Measurements from ENCODE around the gene SLC8A1.

The SLC8A1 gene

DNA sequence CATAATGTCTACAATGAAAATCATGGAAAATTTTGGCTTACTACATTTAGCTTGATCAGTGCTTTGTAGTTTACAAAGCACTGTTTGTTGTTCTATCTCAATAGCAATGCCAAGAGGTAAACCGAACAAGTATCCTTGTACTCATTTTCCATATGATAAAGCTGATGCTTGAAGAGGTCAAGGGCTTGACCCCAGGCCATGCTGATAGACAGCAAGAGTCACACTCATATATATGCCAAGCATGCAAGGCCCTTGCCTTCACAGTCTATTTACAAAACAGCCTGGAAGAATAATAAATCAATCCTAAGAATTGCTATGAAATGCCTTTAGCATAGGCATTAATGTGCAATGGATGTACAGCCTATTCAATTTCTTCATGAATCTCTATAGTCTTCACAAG lies 71.8 kb downstream of the SLC8A1 start:
- no peak for DNase-seq

DNA sequence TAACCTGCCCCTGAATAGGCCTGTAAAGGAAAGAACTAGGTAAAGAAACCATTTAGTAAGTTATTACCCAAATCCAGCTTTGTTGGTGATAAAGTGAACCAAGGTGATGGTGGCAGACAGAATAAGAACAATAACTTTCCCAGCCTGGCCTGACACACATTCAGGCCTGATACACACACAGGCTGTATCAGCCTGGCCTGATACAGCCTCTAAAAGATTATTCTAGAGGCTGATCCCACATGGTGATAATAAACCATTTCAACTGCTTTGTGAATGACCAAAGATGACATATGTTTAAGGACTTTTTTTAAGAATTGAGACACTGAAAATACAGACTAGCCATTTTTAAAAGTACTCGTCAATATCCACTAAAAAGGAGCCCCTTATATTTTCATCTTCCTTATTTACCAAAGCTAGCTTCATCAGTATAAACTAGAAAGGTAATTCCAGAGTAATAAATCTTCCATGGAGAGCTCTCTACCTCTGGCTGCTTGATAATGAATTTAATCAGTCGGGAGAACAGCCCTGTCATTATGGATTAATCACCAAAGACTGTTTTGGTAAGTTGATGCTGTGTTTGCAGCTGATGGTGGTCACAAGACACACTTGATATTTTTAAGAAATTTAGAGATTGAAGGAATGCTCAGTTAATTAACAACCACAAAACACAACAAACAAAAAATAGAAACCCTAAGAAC lies 77.2 kb downstream of the SLC8A1 start:
- no peak for DNase-seq

DNA sequence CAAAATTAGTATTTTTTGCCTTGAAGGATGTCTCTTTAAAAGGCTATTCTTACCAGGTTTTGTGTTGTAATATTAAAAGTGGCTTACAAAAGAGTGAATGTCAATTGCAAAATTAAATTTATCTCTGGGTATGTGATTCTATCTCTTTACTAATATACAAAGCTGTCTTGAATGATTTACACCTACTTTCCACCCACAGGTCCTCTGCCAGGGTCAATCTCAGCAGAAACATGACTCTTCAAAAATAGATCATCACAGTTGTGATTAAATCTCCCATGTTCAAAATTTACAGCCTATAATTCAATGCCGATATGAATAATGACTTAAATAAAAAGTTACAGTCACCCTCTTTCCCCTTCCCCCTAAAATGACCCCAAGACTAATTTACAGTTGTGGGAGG lies 78.8 kb downstream of the SLC8A1 start:
- DNase-seq = no peak

DNA sequence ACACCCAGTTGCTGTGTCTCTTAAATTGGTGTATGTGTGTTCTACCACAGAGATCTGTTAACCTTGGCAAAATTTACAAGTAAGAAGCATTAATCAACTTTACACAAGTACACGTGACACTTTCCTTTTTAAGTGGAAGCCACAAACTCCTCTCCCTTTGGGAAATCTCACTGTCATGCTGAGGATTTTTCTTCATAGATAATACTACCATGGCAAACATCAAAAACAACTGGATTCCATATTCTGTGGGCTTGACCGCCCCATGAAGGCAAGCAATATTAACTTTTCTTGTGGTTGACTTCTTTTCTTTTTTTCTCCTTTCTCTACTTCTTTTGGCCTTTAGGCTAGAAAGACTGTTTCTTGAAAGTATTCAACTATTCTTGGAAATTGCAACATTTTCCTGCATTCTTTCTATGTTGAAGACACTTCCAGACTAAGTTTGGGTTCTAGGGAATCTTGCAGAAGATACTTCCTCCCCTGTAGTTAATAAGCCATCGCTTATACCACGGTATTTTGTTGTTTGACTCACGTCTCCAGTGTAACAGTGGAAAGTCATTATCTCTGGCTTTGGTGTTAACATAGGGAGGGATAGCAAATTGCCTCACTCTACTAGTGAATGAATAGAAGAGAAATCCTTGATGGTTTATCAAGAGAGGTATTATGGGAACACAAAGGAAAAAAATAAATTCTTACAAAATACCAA lies 79.5 kb downstream of the SLC8A1 start:
- DNase-seq = no peak

DNA sequence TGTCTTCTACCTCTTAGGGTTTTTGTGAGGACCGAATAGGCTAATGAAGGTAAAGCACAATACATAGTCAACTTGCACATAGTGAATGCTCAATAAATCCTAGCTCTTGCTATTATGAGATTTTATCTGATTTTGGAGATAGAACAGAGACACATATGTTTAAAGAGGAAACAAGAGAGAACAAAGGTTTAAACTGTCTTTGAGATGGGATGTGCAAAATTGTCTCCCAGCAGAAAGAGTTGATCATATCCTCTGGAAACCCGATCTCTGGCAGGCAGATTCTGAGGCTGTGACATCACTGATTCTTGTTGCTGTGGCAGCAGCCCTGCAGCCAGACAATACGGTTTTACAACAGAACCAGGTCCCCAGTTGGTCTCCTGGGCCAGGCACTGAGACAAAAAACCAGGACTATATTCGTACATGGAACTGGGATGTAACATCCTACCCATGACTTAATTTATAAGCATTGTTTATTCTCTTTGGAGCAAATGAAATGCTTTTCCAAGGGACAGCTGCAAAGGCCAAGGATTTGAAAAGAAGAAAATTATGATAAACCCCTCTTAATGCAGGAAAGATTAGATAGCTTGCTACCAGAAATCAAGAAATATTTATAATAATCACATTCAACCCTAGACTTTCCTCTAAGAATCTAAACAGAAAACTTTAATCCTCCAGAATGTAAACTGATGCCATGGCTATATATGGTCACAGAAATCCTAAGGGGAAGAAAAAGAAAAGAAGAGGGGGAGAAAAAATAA lies 80.2 kb downstream of the SLC8A1 start:
- no peak for DNase-seq

DNA sequence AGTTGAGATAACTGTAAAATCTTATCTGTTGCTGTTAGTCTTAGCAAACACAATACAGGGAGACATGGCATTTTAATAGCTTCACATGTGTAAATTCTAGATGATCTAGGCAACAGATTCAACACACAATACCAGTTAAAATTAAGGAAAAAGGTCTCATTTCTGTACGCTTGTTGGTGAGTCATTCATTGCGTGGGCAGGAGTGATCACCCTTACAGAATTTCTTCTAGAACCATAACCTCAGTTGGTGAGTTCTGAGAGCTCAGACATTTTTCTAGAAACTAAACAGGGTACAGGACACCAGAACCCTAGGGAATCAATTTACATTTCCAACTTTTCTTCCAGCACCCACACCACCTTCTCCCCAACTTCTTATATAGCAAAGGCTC lies 81.9 kb downstream of the SLC8A1 start:
- no peak for DNase-seq

DNA sequence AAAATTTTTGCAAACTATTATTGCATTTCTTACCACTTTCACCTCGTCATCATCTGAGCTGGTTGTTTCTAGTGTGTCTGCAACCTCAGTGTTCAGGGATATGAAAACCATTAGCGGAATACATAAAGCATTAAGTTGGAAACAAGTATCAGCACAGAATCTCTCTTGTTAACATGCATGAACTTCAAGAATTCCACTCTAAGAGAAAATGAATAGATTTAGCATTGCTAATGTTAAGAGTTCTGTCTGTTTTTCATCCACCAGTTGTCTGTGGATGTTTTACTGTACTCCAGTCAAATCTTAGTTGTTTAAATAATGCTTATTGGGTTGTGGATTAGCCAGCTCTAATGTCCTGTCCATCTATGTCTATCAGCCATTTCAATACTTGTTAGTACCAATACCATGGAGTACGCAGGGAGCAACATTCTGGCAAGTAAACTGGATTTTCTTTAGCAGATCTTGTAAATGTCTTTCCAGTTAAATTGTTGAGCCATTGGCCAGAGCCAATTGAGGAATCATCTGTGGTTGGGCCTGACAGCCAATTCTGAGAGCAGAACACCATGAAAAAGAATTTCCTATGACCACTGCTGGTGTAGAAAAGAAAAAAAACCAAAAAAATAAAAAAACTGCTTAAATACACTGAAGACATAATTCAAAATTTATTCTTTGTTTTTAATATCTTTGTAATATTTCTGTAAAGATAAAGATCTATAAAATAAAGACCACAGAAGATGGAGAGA lies 82.5 kb downstream of the SLC8A1 start:
- no peak for DNase-seq

DNA sequence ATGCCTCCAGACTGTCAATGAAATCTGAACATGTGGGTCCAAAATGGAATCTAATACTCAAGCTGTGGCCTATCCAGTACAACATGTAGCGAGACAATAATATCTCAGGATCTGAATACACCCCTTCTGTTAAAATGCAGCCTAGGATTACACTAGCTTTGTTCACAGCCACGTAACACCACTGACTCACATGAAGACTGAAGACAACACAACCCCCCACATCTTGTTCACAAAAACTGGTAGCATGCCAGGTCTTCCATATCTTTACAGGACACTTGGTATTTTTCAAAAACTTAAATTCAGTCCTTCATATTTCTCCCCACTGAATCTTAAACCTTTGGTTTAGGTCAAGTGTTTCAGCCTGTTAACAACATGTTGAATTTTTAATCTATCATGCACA lies 84.2 kb downstream of the SLC8A1 start:
- no peak for DNase-seq

DNA sequence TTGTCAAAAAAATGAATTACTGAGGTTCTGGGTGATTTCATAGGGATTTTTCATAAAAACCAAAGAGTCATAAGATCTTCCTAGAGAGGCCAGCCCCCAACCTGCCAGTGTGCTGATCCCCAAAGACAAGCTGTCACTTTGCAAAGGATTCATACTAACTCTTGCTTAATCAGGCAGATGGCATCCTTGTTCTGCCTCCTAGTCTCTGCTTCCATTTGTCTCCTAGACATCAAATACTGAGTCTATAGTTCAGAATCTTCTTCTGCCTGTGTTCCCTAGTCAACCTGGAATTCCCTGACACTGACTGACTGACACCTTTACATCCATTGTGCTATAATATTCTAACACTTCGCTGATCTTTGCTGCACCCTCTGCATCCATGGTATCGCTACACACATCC lies 84.9 kb downstream of the SLC8A1 start:
- no peak for DNase-seq

DNA sequence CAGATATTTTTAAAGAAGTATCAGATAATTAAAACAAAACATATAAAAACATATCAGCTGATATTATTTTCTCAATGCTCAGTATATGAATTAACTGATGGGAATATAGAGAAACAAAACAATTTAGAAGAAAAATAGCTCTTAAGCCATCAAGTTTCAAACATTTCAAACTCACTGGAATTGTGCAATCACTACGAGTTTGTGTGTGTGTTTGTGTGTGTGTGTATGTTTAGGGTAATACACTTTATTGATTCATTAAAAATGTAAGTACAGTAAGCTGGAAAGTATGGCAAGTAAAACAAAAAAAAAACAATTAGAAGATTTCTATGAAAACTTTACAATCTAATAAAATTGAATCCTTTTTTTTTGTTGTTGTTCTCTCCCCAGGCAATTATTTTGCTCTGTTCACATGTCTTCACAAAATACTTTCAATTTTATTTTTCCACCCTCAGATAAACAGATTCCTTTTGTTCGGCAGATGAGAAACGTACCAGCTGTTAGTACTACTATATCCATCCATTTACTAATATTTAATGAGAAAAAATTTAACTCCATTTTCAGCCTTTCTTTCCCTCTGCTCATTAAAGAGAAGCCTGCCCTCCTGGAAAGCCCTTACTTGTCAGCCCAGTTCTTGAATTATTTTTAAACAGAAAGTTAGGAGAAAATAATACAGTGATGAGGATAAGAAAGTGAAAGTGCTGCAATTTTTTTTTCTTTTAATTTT lies 87.6 kb downstream of the SLC8A1 start:
- no peak for DNase-seq

DNA sequence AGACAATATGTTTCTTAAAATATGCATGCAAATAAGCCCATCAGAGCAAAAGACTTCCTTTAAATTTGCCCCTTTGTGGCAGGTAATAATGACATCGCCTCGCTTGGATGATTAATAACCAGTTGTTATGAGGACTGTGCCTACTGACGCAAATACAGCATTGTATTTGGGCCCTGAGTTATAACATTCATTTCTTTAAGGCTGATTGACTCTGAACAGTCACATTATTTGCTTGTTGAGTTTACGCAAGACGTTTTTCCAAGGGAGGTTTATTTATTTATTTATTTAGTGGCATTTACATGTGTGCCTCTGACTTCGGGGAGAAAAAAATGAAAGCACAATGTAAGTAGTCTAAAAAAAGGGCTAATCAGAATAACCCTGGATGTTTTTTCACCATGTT lies 88.3 kb downstream of the SLC8A1 start:
- DNase-seq = no peak

DNA sequence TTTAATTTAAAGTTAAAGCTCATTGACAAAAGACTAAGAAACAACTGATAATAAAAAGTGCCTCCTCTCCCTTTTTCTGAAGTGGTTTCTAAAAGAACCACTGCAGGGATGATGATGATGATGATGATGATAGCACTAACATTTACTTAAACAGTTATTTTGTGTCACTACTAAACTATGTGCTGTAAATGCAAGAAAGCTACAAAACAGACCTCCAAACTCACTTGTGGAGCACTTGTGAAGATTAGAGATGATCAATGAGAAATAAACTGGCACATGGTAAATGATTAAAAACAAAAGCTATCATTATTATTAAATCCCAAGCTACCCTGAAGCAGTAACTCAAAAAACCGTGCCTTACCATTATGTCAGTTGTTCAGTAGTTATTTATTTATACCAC lies 88.7 kb downstream of the SLC8A1 start:
- DNase-seq = no peak

DNA sequence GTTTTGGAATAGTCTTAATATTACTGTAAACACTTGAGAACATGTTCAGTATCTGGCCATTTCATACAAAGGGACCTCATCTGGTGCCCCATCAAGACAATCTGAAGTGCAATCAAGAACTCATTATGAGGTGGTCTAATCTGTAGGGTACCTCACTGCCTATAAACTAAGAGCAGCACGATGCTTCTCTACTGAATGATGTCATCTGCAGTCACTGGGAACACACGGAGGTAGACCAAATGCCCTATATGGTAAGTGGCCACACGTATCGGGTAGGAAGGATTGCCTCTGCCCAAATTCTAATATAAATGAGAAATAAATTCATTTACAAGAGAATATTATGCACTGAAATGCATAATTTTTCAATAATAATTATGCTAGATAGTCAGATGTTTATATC lies 90.4 kb downstream of the SLC8A1 start:
- DNase-seq = no peak

DNA sequence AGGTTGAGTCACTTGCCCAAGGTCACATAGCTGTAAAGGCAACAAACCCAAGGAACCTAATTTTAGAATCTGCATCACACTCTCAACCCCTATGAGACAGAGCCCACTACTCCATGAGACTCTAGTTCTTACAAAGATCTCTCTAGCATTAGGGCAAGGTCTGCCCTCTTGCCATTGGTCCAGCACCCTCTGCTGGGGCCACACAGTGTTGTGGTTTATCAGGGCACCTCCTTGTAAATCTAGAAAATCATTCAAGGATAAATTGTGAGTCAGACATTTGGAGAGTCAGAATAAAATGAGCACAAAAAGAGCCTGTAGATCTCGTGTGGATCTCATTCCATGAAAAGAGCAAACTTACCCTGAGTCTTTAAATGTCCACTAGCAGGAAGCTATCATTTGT lies 91.2 kb downstream of the SLC8A1 start:
- no peak for DNase-seq

DNA sequence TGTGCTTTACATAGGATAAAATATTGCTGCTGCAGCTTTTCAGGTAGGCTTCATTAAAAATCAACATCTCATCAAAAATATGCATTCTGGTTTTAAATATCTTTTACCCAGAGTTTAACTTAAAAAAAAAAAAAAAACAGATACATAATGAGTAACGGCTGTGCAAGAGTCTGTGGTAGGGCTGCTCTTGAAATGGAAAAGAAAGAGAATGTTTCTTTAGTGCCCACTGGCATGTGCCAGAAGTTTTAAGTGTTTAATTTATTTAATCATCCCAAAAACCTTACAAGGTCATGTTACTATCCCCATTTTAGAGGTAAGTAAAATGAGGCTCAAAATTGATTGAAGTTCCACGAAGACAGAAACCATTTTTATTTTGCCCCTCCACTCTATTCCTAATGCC lies 92.1 kb downstream of the SLC8A1 start:
- DNase-seq = no peak

DNA sequence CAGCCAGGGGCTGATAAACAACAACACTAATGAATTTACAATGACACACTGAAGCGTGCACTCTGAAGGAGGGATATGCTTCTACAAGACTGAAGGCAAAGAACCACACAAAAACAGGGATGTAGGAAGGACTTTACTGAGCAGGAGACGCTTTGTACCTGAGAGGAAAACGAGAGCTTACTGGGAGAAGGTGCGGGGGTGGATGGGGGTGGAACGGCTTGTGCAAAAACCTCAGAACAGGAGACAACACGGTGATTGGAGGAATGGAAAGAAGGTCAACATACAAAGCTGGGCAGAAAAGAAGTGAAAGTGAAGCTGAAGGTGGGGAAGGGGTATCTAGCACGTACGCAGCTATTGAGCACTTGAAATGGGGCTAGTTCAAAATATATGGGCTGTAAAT lies 93.1 kb downstream of the SLC8A1 start:
- no peak for DNase-seq

DNA sequence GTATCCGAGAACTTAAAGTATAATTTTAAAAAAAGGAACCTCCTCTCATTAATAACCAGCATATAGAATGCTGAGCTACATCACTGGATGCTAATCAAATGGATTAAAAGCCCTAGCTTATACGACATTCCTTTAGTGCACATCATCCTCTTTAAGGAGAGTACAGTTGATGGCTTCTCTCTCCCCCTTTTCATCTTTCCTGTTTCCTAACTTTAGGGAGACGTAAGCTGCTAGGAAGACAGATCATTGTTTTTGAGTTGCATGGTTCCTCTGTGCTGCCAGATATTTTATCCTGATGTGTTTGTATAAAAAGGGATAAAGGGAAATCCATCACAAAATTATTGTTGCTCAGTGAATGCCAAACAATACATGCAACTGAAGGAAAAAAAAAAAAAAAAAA lies 94.2 kb downstream of the SLC8A1 start:
- DNase-seq = no peak

DNA sequence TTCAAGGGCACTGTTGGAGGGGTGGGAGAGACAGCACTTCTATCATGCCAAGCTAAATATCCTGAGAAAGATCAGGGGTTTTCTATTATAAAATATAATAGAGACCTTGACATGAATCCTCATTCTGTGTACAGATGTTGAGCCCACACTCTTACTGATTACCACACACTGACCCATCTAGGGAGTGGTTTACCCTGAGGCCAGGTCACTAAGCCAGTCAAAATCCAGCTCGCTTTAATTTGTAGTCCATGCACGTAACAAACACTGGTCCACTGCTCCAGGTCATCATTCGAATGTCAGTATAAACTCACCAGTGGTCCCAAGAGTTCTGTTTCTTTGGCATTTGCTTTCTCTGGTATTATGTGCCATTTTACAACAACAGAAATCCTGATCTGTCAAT lies 96.4 kb downstream of the SLC8A1 start:
- DNase-seq = no peak

DNA sequence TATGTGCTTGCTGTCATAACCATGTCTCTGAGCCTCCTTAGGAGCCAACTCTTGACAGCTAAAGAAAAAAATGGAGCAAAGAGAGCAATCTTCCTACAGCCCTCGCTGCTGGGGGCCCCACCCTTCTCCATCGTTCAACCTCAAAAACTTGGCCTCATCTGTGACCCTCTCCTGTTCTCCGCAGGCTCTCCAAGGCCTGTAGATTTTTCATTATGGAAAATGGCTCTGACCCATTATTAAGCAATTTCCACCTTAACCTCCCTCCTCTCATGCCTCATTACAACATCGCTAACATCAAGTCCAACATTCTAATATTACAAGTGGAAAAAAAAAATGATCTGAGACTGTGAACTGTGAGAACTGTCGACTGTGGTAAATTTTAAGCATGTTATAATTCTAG lies 98.7 kb downstream of the SLC8A1 start:
- DNase-seq = no peak

DNA sequence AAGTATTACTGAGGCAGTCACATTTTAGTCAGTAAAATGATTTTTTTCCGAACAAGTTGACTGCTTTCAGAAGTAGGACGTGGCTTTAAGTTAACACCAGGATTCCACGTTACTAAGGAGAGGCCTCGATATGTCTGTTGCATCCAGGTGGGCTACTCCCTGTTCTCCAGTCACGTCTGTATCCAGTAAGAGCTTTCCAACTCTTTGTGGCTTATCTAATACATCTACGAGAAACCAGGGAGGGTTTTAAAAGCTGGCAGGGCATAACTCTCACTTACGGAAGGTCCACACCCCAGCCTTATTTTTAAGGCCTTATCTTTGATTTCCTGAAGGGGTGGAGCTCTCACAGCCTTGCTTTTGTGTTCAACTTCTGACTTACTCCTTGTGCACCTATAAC lies 99.2 kb downstream of the SLC8A1 start:
- no peak for DNase-seq

DNA sequence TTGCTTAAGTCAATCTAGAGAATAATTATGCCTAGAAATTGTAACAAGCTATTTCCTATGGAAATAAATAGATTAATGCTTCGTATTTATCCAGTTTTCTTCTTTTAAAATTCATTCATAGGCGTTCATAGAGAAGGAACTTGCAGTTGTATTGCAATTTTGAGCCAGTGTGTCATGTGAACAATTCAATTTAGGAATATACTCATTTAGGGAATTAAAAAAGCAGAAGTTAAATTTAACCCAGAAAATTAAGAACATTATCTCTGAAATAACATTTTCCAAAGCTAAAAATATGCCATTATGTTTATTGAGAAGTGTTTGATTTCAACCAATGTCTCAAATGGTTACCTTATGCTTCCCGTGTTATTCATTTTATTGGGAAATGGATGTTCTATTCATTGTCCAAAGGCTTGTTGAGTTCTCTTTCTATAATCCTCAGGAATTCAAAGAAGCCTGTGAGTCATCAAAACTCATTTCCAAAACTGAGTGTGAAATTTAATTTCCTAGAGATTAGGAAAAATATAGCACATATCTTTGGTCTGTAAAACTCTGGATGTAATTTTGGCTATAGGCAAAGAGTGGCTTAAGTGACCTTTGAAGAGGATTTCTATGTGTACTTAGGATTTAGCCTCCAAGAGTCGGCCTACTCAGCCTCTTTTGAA lies 99.7 kb downstream of the SLC8A1 start:
- no peak for DNase-seq

DNA sequence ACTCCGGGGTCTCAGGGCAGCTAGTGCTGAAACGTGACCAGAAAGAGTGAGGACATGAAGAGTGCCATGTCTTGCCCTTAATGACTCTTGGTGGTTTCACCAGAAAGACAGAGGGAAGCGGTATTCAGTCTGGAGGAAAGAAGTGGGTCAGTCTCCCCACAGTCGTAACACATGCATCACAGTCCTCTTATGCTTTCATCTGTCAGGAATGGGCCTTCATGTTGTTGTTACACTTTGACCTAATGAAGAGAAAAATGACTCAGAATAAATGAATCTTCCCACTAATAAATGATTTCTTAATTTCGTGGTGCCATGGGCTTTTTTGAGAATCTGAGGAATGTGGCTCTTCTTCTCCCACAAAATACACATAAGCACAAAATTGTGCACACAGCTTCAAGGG lies 103.2 kb downstream of the SLC8A1 start:
- no peak for DNase-seq

Measured in activated effector memory CD4-positive, alpha-beta T cell treated with Interleukin-2 at 50 U/mL for 16 hours (primary cell).